ENCODE data around the gene AKIRIN2.

DNA sequence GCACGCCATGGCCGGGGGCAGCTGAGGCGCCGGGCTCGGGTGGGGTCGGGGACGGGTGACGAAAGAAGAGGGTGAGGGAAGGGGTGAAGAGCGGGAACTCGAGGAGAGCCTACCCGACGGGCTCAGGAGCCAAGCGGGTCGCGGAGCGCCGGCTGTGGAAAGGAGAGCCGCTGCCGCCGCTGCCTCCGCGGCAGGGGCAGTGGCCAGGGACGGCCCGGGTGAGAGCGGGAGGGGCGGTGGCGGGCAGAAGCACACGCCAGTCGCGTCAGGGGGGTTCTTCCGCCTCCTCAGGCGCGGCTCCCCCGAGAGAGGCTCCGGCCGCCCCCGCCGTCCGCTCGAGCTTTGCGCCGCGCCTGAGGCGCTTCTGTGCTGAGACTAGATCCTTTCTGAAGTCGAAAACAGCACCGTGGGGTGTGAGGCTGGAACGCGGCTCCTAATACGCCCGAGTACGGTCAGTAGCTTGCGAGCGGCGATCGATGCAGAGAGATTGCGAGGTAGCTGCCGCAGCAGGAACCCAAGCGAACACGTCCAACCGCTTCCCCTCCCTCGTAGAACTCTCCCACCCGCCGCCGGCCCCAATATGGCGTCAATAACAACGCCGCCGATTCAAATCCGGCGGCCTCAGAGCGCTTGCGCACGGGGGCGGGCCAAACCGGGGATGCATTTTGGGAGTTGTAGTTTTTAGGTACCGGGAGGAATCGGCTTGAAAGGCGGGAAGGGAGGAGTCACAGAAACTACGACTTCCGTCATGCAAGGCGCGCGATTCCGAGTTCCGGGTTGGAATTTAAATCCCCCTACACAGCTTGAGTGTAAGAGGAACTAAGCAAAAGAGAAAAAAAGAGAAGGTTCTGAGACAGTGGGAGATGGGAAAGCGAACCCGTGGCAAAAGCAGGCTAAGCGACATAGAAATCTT, at the start of gene AKIRIN2:
- TF ChIP-seq, protein P1, sequence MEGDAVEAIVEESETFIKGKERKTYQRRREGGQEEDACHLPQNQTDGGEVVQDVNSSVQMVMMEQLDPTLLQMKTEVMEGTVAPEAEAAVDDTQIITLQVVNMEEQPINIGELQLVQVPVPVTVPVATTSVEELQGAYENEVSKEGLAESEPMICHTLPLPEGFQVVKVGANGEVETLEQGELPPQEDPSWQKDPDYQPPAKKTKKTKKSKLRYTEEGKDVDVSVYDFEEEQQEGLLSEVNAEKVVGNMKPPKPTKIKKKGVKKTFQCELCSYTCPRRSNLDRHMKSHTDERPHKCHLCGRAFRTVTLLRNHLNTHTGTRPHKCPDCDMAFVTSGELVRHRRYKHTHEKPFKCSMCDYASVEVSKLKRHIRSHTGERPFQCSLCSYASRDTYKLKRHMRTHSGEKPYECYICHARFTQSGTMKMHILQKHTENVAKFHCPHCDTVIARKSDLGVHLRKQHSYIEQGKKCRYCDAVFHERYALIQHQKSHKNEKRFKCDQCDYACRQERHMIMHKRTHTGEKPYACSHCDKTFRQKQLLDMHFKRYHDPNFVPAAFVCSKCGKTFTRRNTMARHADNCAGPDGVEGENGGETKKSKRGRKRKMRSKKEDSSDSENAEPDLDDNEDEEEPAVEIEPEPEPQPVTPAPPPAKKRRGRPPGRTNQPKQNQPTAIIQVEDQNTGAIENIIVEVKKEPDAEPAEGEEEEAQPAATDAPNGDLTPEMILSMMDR (IDR thresholded peaks at IDR 0.05), result no peak
- no peak for TF ChIP-seq EZH2 (IDR thresholded peaks at IDR 0.05; ENCODE audit: borderline replicate concordance, insufficient read depth, low read depth, low read length, poor library complexity, severe bottlenecking)
